ENCODE measurements around the gene SLC37A3.

Gene SLC37A3

GRCh38 chr7:140400381-140400780 lies 2.1 kb upstream of the SLC37A3 start:
- Histone ChIP-seq H3K27ac (ENCODE audit: low read depth, low read length) (no peak overlapping the region), H3K4me3 (ENCODE audit: low read length) (no peak overlapping the region), H3K9me3 (ENCODE audit: insufficient read depth, low read depth, low read length) (no peaks in the 10 kb centered on the region), H3K4me1 (ENCODE audit: insufficient read depth, low read length) (peaks cover 7% of the 10 kb centered on the region; the same call in 1 of the 2 replicates), H3K36me3 (ENCODE audit: insufficient read depth, low read length) (no peaks in the 10 kb centered on the region), H3K27me3 (ENCODE audit: insufficient read depth, low read length) (no peaks in the 10 kb centered on the region), H3K9ac (ENCODE audit: low read depth, low read length) (no peak overlapping the region)
- WGBS: 98% methylated on average over 2 of the region's 3 CpGs

GRCh38 chr7:140398821-140399220 lies 491 bp upstream of the SLC37A3 start:
- Histone ChIP-seq H3K4me1 (ENCODE audit: insufficient read depth, low read length) (peaks cover 7% of the 10 kb centered on the region; the same call in 1 of the 2 replicates), H3K4me3 (ENCODE audit: low read length) (peak overlapping the region; percentile 78; the same call in 1 of the 2 replicates), H3K27me3 (ENCODE audit: insufficient read depth, low read length) (no peaks in the 10 kb centered on the region), H3K36me3 (ENCODE audit: insufficient read depth, low read length) (no peaks in the 10 kb centered on the region), H3K27ac (ENCODE audit: low read depth, low read length) (no peak overlapping the region), H3K9me3 (ENCODE audit: insufficient read depth, low read depth, low read length) (no peaks in the 10 kb centered on the region), H3K9ac (ENCODE audit: low read depth, low read length) (no peak overlapping the region)
- WGBS: 93% methylated on average over 10 of the region's 10 CpGs

GRCh38 chr7:140393756-140394306 lies 4.5 kb downstream of the SLC37A3 start:
- no peaks in the 10 kb centered on the region for H3K36me3 ChIP-seq (ENCODE audit: insufficient read depth, low read length)
- WGBS: 94% methylated on average over 12 of the region's 12 CpGs
- peaks cover 18% of the 10 kb centered on the region for H3K4me1 ChIP-seq (ENCODE audit: insufficient read depth, low read length)
- H3K27me3 ChIP-seq (ENCODE audit: insufficient read depth, low read length): no peaks in the 10 kb centered on the region
- H3K9ac ChIP-seq (ENCODE audit: low read depth, low read length): no peak overlapping the region
- H3K4me3 ChIP-seq (ENCODE audit: low read length): no peak overlapping the region
- no peak overlapping the region for H3K27ac ChIP-seq (ENCODE audit: low read depth, low read length)
- H3K9me3 ChIP-seq (ENCODE audit: insufficient read depth, low read depth, low read length): no peaks in the 10 kb centered on the region

GRCh38 chr7:140391634-140392033 lies 6.7 kb downstream of the SLC37A3 start:
- no peak overlapping the region for H3K9ac ChIP-seq (ENCODE audit: low read depth, low read length)
- H3K4me3 ChIP-seq (ENCODE audit: low read length): no peak overlapping the region
- H3K36me3 ChIP-seq (ENCODE audit: insufficient read depth, low read length): no peaks in the 10 kb centered on the region
- H3K4me1 ChIP-seq (ENCODE audit: insufficient read depth, low read length): peaks cover 18% of the 10 kb centered on the region
- no peaks in the 10 kb centered on the region for H3K27me3 ChIP-seq (ENCODE audit: insufficient read depth, low read length)
- H3K9me3 ChIP-seq (ENCODE audit: insufficient read depth, low read depth, low read length): no peaks in the 10 kb centered on the region
- H3K27ac ChIP-seq (ENCODE audit: low read depth, low read length): no peak overlapping the region
- WGBS: 96% methylated on average over 1 of the region's 1 CpG

- Histone ChIP-seq H3K9ac (ENCODE audit: low read depth, low read length) (no peak overlapping the region), H3K27ac (ENCODE audit: low read depth, low read length) (no peak overlapping the region)
Observed at GRCh38 chr7:140390466-140391190, 7.7 kb downstream of the SLC37A3 start.

GRCh38 chr7:140390034-140390433 lies 8.3 kb downstream of the SLC37A3 start:
- no peaks in the 10 kb centered on the region for H3K9me3 ChIP-seq (ENCODE audit: insufficient read depth, low read depth, low read length)
- H3K27ac ChIP-seq (ENCODE audit: low read depth, low read length): no peak overlapping the region
- no peaks in the 10 kb centered on the region for H3K36me3 ChIP-seq (ENCODE audit: insufficient read depth, low read length)
- H3K4me1 ChIP-seq (ENCODE audit: insufficient read depth, low read length): peaks cover 18% of the 10 kb centered on the region
- H3K27me3 ChIP-seq (ENCODE audit: insufficient read depth, low read length): no peaks in the 10 kb centered on the region
- 92% methylated on average over 4 of the region's 4 CpGs for WGBS
- no peak overlapping the region for H3K9ac ChIP-seq (ENCODE audit: low read depth, low read length)
- H3K4me3 ChIP-seq (ENCODE audit: low read length): no peak overlapping the region

More at GRCh38 chr7:140390466-140391190, 7.7 kb downstream of the SLC37A3 start:
- H3K36me3 ChIP-seq (ENCODE audit: insufficient read depth, low read length): no peaks in the 10 kb centered on the region
- no peaks in the 10 kb centered on the region for H3K9me3 ChIP-seq (ENCODE audit: insufficient read depth, low read depth, low read length)
- H3K27me3 ChIP-seq (ENCODE audit: insufficient read depth, low read length): no peaks in the 10 kb centered on the region
- 93% methylated on average over 8 of the region's 8 CpGs for WGBS
- H3K4me1 ChIP-seq (ENCODE audit: insufficient read depth, low read length): peaks cover 18% of the 10 kb centered on the region
- H3K4me3 ChIP-seq (ENCODE audit: low read length): no peak overlapping the region

- Histone ChIP-seq H3K9ac (ENCODE audit: low read depth, low read length) (no peak overlapping the region), H3K4me1 (ENCODE audit: insufficient read depth, low read length) (peaks cover 18% of the 10 kb centered on the region), H3K4me3 (ENCODE audit: low read length) (no peak overlapping the region), H3K9me3 (ENCODE audit: insufficient read depth, low read depth, low read length) (no peaks in the 10 kb centered on the region), H3K27me3 (ENCODE audit: insufficient read depth, low read length) (no peaks in the 10 kb centered on the region), H3K36me3 (ENCODE audit: insufficient read depth, low read length) (no peaks in the 10 kb centered on the region), H3K27ac (ENCODE audit: low read depth, low read length) (no peak overlapping the region)
- 81% methylated on average over 10 of the region's 10 CpGs for WGBS
Observed at GRCh38 chr7:140389445-140389844, 8.9 kb downstream of the SLC37A3 start.

- WGBS: 63% methylated on average over 1 of the region's 1 CpG
- Histone ChIP-seq H3K4me1 (ENCODE audit: insufficient read depth, low read length) (peaks cover 9% of the 10 kb centered on the region), H3K27me3 (ENCODE audit: insufficient read depth, low read length) (no peaks in the 10 kb centered on the region), H3K36me3 (ENCODE audit: insufficient read depth, low read length) (peaks cover 23% of the 10 kb centered on the region), H3K9me3 (ENCODE audit: insufficient read depth, low read depth, low read length) (no peaks in the 10 kb centered on the region), H3K4me3 (ENCODE audit: low read length) (no peak overlapping the region), H3K27ac (ENCODE audit: low read depth, low read length) (no peak overlapping the region), H3K9ac (ENCODE audit: low read depth, low read length) (no peak overlapping the region)
Observed at GRCh38 chr7:140384894-140385545, 13.3 kb downstream of the SLC37A3 start.

- H3K27me3 ChIP-seq (ENCODE audit: insufficient read depth, low read length): no peaks in the 10 kb centered on the region
- H3K4me3 ChIP-seq (ENCODE audit: low read length): no peak overlapping the region
- peaks cover under 1% of the 10 kb centered on the region; the same call in 1 of the 2 replicates for H3K4me1 ChIP-seq (ENCODE audit: insufficient read depth, low read length)
- no peak overlapping the region for H3K27ac ChIP-seq (ENCODE audit: low read depth, low read length)
- peaks cover 30% of the 10 kb centered on the region for H3K36me3 ChIP-seq (ENCODE audit: insufficient read depth, low read length)
- no peak overlapping the region for H3K9ac ChIP-seq (ENCODE audit: low read depth, low read length)
- 98% methylated on average over 4 of the region's 6 CpGs for WGBS
- H3K9me3 ChIP-seq (ENCODE audit: insufficient read depth, low read depth, low read length): no peaks in the 10 kb centered on the region
Observed at GRCh38 chr7:140383954-140384713, 14.2 kb downstream of the SLC37A3 start.

GRCh38 chr7:140375892-140376730 lies 22.2 kb downstream of the SLC37A3 start:
- H3K9ac ChIP-seq (ENCODE audit: low read depth, low read length): no peak overlapping the region
- H3K4me1 ChIP-seq (ENCODE audit: insufficient read depth, low read length): no peaks in the 10 kb centered on the region
- H3K9me3 ChIP-seq (ENCODE audit: insufficient read depth, low read depth, low read length): no peaks in the 10 kb centered on the region
- H3K27ac ChIP-seq (ENCODE audit: low read depth, low read length): no peak overlapping the region
- 97% methylated on average over 8 of the region's 8 CpGs for WGBS
- peaks cover 57% of the 10 kb centered on the region for H3K36me3 ChIP-seq (ENCODE audit: insufficient read depth, low read length)
- H3K4me3 ChIP-seq (ENCODE audit: low read length): no peak overlapping the region
- no peaks in the 10 kb centered on the region for H3K27me3 ChIP-seq (ENCODE audit: insufficient read depth, low read length)
